ENCODE results near the gene DPCD.

Gene DPCD

GRCh38 chr10:101561068-101561915, 26.8 kb upstream of the DPCD start:
- H3K4me3 ChIP-seq (ENCODE audit: low read depth, low read length), result no peak overlapping the region
- no peaks in the 10 kb centered on the region for H3K9me3 ChIP-seq (ENCODE audit: severe bottlenecking)
- DNase-seq, result no peak
- H3K27ac ChIP-seq, result no peak overlapping the region
- TF ChIP-seq CTCF (IDR thresholded peaks at IDR 0.05; ENCODE audit: low read depth, low read length), result no peak
- H3K27me3 ChIP-seq (ENCODE audit: insufficient read depth, low read depth, severe bottlenecking), result no peaks in the 10 kb centered on the region
- H3K36me3 ChIP-seq, result no peaks in the 10 kb centered on the region

- H3K27me3 ChIP-seq (ENCODE audit: insufficient read depth, low read depth, severe bottlenecking), result no peaks in the 10 kb centered on the region
- peak; percentile 6 for DNase-seq
- no peaks in the 10 kb centered on the region for H3K36me3 ChIP-seq
- no peak overlapping the region for H3K27ac ChIP-seq
- no peaks in the 10 kb centered on the region for H3K9me3 ChIP-seq (ENCODE audit: severe bottlenecking)
- TF ChIP-seq CTCF (IDR thresholded peaks at IDR 0.05; ENCODE audit: low read depth, low read length), result no peak
- no peak overlapping the region for H3K4me3 ChIP-seq (ENCODE audit: low read depth, low read length)
Observed at GRCh38 chr10:101562231-101562630, 25.9 kb upstream of the DPCD start.

DNA sequence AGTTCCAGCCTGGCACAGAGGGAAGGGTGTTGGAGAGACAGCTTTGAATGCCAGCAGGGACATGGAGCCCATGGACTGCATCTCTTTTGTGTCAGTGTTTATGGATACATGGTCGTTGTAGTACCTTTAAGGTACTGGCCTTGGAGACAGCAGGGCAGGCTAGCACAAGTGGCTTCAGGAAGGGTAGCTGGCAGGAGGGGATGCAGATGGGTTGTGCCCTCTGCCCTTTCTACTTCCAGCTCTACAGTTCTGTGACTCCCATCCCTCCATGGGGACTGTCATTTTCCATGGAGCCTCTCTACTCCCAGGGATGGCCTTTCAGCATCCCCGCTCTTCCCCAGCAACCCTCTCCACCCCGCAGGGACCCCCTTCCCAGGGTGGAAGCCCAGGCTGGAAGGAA, 25.1 kb upstream of the DPCD start:
- H3K4me3 ChIP-seq (ENCODE audit: low read depth, low read length), result no peak overlapping the region

DNA sequence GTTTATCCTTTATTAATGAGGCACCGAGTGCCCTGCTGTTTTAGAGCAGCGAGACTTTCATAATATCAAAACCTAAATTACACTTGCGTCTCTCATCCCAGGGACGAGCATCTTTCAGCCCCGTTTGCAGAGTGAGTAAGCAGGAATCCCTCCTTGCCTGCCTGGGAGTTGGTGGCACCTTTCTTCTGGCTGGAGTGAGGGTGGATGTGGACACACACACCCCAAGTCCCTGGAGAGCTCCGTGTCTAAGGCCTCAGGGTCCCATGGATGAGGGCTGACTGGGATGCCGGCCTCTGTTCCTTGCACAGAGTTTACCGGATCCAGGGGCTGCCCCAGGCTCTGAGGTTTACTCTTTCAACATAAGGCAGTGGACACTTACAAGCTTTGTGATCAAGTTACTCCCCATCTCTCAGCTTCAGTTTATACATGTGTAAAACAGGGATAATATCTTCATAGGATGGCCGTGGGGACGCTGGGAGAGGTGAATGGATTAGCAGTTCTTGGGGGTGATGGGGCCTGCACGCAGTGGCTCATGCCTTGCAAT, 24.6 kb upstream of the DPCD start:
- Histone ChIP-seq H3K36me3 (no peaks in the 10 kb centered on the region), H3K27me3 (ENCODE audit: insufficient read depth, low read depth, severe bottlenecking) (no peaks in the 10 kb centered on the region), H3K4me3 (ENCODE audit: low read depth, low read length) (no peak overlapping the region), H3K27ac (no peak overlapping the region), H3K9me3 (ENCODE audit: severe bottlenecking) (no peaks in the 10 kb centered on the region)
- peak; percentile 3 for DNase-seq
- TF ChIP-seq CTCF (IDR thresholded peaks at IDR 0.05; ENCODE audit: low read depth, low read length), result no peak

More for the DNA sequence above, 25.1 kb upstream of the DPCD start:
- peak; percentile 2 for DNase-seq
- Histone ChIP-seq H3K27me3 (ENCODE audit: insufficient read depth, low read depth, severe bottlenecking) (no peaks in the 10 kb centered on the region), H3K9me3 (ENCODE audit: severe bottlenecking) (no peaks in the 10 kb centered on the region), H3K27ac (no peak overlapping the region), H3K36me3 (no peaks in the 10 kb centered on the region)
- no peak for TF ChIP-seq CTCF (IDR thresholded peaks at IDR 0.05; ENCODE audit: low read depth, low read length)

- no peak for TF ChIP-seq CTCF (IDR thresholded peaks at IDR 0.05; ENCODE audit: low read depth, low read length)
- DNase-seq, result peak; percentile 8
- Histone ChIP-seq H3K9me3 (ENCODE audit: severe bottlenecking) (no peaks in the 10 kb centered on the region), H3K4me3 (ENCODE audit: low read depth, low read length) (no peak overlapping the region), H3K27ac (no peak overlapping the region), H3K27me3 (ENCODE audit: insufficient read depth, low read depth, severe bottlenecking) (no peaks in the 10 kb centered on the region), H3K36me3 (no peaks in the 10 kb centered on the region)
Observed at GRCh38 chr10:101564490-101564991, 23.6 kb upstream of the DPCD start.
